CD4-positive, alpha-beta T cell (primary cell): ENCODE results near the gene KDM5A. TPM values are rescaled to one million over a fixed set of nuclear protein-coding genes. Genes with fewer than 3 reads are reported as not detected.

ENCODE experiments used
- ATAC-seq: fragments of 200-7000 bp; cut with Tn5 transposase; one replicate; pipeline ENCODE4 v1.10.0; 2022; ENCODE audit warnings: mild to moderate bottlenecking; ENCODE audit not compliant: poor library complexity
- CTCF ChIA-PET: fragments of 350-600 bp; sonication (Branson Sonifier 250); formaldehyde crosslinking; loops from one replicate; lab custom pipeline; 2021; ENCODE audit warnings: antibody characterized with exemption, inconsistent platforms; lab: Charles Lee
- POLR2A ChIA-PET: fragments of 350-600 bp; sonication (Branson Sonifier 250); formaldehyde crosslinking; loops from one replicate; lab custom pipeline; 2021; ENCODE audit warnings: antibody characterized with exemption, inconsistent platforms; lab: Charles Lee
- DNase-seq, 14 experiments: peaks; one replicate each; pipeline ENCODE4 v3.0.0-alpha.2; 2013 to 2020; ENCODE audit warnings: mixed read lengths in 2 of 14
- H3K27ac ChIP-seq, 2 donors: one replicate each; pipeline versions ENCODE4 v1.5.1 to v1.7.0; 2013; ENCODE audit warnings: low read length in 2 of 2, low read depth in 1 of 2, mild to moderate bottlenecking in 1 of 2
- H3K27me3 ChIP-seq, 2 experiments: 1 replicate in 1 of 2; 2 replicates in 1 of 2; pipeline versions ENCODE4 v1.6.1 to v1.7.0; 2013; ENCODE audit warnings: low read length in 2 of 2, control low read depth in 1 of 2, mild to moderate bottlenecking in 1 of 2, moderate library complexity in 1 of 2; ENCODE audit not compliant: insufficient read depth in 2 of 2, control insufficient read depth in 1 of 2
- H3K36me3 ChIP-seq: one replicate; pipeline ENCODE4 v1.6.1; 2013; ENCODE audit warnings: low read length, control low read depth; ENCODE audit not compliant: insufficient read depth
- H3K4me1 ChIP-seq: one replicate; pipeline ENCODE4 v1.6.1; 2013; ENCODE audit warnings: low read length, control low read depth; ENCODE audit not compliant: insufficient read depth
- H3K4me3 ChIP-seq: one replicate; pipeline ENCODE4 v1.5.1; 2013; ENCODE audit warnings: mild to moderate bottlenecking, low read length, moderate library complexity
- H3K9me3 ChIP-seq, 2 experiments: 1 replicate in 1 of 2; 2 replicates in 1 of 2; pipeline versions ENCODE4 v1.6.1 to v1.7.0; 2013; ENCODE audit warnings: low read length in 2 of 2, mild to moderate bottlenecking in 2 of 2, control low read depth in 1 of 2, moderate library complexity in 1 of 2; ENCODE audit not compliant: control insufficient read depth in 1 of 2, insufficient read depth in 1 of 2
- H3K27ac Mint-ChIP-seq: one replicate; pipeline ENCODE4 v1.8.0; 2020; ENCODE audit warnings: mixed read lengths
- H3K27me3 Mint-ChIP-seq: one replicate; pipeline ENCODE4 v1.8.0; 2021; ENCODE audit warnings: mixed read lengths
- H3K36me3 Mint-ChIP-seq: one replicate; pipeline ENCODE4 v1.8.0; 2021; ENCODE audit warnings: low read depth, mixed read lengths
- H3K4me1 Mint-ChIP-seq: one replicate; pipeline ENCODE4 v1.8.0; 2021; ENCODE audit warnings: low read depth, mixed read lengths
- H3K4me3 Mint-ChIP-seq: one replicate; pipeline ENCODE4 v1.8.0; 2020; ENCODE audit warnings: mild to moderate bottlenecking, mixed read lengths
- H3K9me3 Mint-ChIP-seq: one replicate; pipeline ENCODE4 v1.8.0; 2020; ENCODE audit warnings: mixed read lengths
- CTCF ChIP-seq: fragments of 200-600 bp; IDR thresholded peaks from one replicate; pipeline ENCODE4 v1.8.0; 2022; ENCODE audit warnings: antibody characterized with exemption, mild to moderate bottlenecking
- intact Hi-C, 2 experiments: fragments of 100-400 bp; cut with DNase I in 1 of 2; cut with micrococcal nuclease in 1 of 2; formaldehyde crosslinking; loops; one replicate each; pipeline versions ENCODE4 v1.15.1 to v1.9.0; 2023 to 2025; cut with DNase I, micrococcal nuclease
- total RNA-seq, 174 experiments: library from RNA in 2 of 174; stranded (reverse) in 2 of 174; gene quantifications; one replicate each; pipeline ENCODE4 v1.2.3 and lab custom pipeline; 2021 to 2026

KDM5A gene
- total RNA-seq, 2 experiments from 2014 or later: 149 to 151 TPM

GRCh38 chr12:256225-256624 lies 132.9 kb downstream of the KDM5A start:
- CTCF ChIA-PET: no interaction called here
- ATAC-seq (no peak), DNase-seq (no peak)
- no peaks in the 10 kb centered on the region for H3K4me1 Mint-ChIP-seq
- no peak for TF ChIP-seq CTCF
- no peak overlapping the region for H3K4me3 ChIP-seq
- H3K27me3 Mint-ChIP-seq: peaks cover 54% of the 10 kb centered on the region
- no peak overlapping the region for H3K4me3 Mint-ChIP-seq
- H3K36me3 Mint-ChIP-seq: no peaks in the 10 kb centered on the region
- POLR2A ChIA-PET: no interaction called here
- H3K9me3 ChIP-seq: no peaks in the 10 kb centered on the region
- no peak overlapping the region for H3K27ac Mint-ChIP-seq
- no peaks in the 10 kb centered on the region for H3K36me3 ChIP-seq
- no peaks in the 10 kb centered on the region for H3K9me3 Mint-ChIP-seq
- no peak overlapping the region for H3K27ac ChIP-seq
- H3K4me1 ChIP-seq: no peaks in the 10 kb centered on the region
- H3K27me3 ChIP-seq: peaks cover 10 to 22% of the 10 kb centered on the region in 2 experiments
- intact Hi-C loops: no loop called here

GRCh38 chr12:254912-255311 lies 134.2 kb downstream of the KDM5A start:
- no peak for DNase-seq
- peaks cover 49% of the 10 kb centered on the region for H3K27me3 Mint-ChIP-seq
- no peaks in the 10 kb centered on the region for H3K9me3 ChIP-seq
- H3K4me1 ChIP-seq: no peaks in the 10 kb centered on the region
- ChIA-PET POLR2A (no interaction called here), CTCF (no interaction called here)
- intact Hi-C loops: no loop called here
- peaks cover 10 to 22% of the 10 kb centered on the region in 2 experiments for H3K27me3 ChIP-seq
- H3K9me3 Mint-ChIP-seq: no peaks in the 10 kb centered on the region
- no peaks in the 10 kb centered on the region for H3K36me3 Mint-ChIP-seq
- no peaks in the 10 kb centered on the region for H3K4me1 Mint-ChIP-seq
- ATAC-seq: no peak
- H3K4me3 ChIP-seq: no peak overlapping the region
- H3K27ac Mint-ChIP-seq: no peak overlapping the region
- H3K4me3 Mint-ChIP-seq: no peak overlapping the region
- no peaks in the 10 kb centered on the region for H3K36me3 ChIP-seq
- TF ChIP-seq CTCF: no peak
- no peak overlapping the region for H3K27ac ChIP-seq

GRCh38 chr12:254039-254438 lies 135.1 kb downstream of the KDM5A start:
- DNase-seq: no peak
- Histone ChIP-seq H3K36me3 (no peaks in the 10 kb centered on the region), H3K4me1 (no peaks in the 10 kb centered on the region), H3K4me3 (no peak overlapping the region), H3K9me3 (no peaks in the 10 kb centered on the region), H3K27me3 (peaks cover 10 to 22% of the 10 kb centered on the region in 2 experiments), H3K27ac (no peak overlapping the region)
- ChIA-PET POLR2A (no interaction called here), CTCF (no interaction called here)
- no peaks in the 10 kb centered on the region for H3K36me3 Mint-ChIP-seq
- H3K27me3 Mint-ChIP-seq: peaks cover 45% of the 10 kb centered on the region
- H3K27ac Mint-ChIP-seq: no peak overlapping the region
- no peak for TF ChIP-seq CTCF
- intact Hi-C loops: no loop called here
- ATAC-seq: no peak
- no peak overlapping the region for H3K4me3 Mint-ChIP-seq
- H3K4me1 Mint-ChIP-seq: no peaks in the 10 kb centered on the region
- H3K9me3 Mint-ChIP-seq: no peaks in the 10 kb centered on the region
